HG03354 (cell line): Measurements from ENCODE around the gene KLHL17.

ENCODE experiments used
- ATAC-seq: cut with Tn5 transposase; IDR thresholded peaks from one replicate; pipeline ENCODE4 v1.9.1; 2021; ENCODE audit warnings: mild to moderate bottlenecking; ENCODE audit not compliant: unreplicated experiment, poor library complexity, severe bottlenecking

KLHL17 gene

GRCh38 chr1:934991-935750 is 25.2 kb upstream of the KLHL17 start:
- no peak for ATAC-seq

- ATAC-seq, result no peak
Observed at GRCh38 chr1:935751-936231, 24.6 kb upstream of the KLHL17 start.

- ATAC-seq, result no peak
Observed at GRCh38 chr1:936348-937264, 23.8 kb upstream of the KLHL17 start.

- no peak for ATAC-seq
Observed at GRCh38 chr1:937521-937920, 22.9 kb upstream of the KLHL17 start.

GRCh38 chr1:938088-938683 is 22.2 kb upstream of the KLHL17 start:
- ATAC-seq, result no peak

GRCh38 chr1:938711-939489 is 21.5 kb upstream of the KLHL17 start:
- no peak for ATAC-seq

- ATAC-seq, result no peak
Observed at GRCh38 chr1:939511-940106, 20.8 kb upstream of the KLHL17 start.

GRCh38 chr1:940107-941014 is 20.0 kb upstream of the KLHL17 start:
- ATAC-seq, result peak; percentile 30

GRCh38 chr1:941015-941587 is 19.3 kb upstream of the KLHL17 start:
- ATAC-seq, result no peak

GRCh38 chr1:941588-942383 is 18.6 kb upstream of the KLHL17 start:
- ATAC-seq, result no peak

GRCh38 chr1:942411-942821 is 18.0 kb upstream of the KLHL17 start:
- no peak for ATAC-seq

GRCh38 chr1:942864-943533 is 17.4 kb upstream of the KLHL17 start:
- no peak for ATAC-seq

- no peak for ATAC-seq
Observed at GRCh38 chr1:943545-944340, 16.6 kb upstream of the KLHL17 start.

- no peak for ATAC-seq
Observed at GRCh38 chr1:944341-945325, 15.8 kb upstream of the KLHL17 start.
